Measurements from ENCODE around the gene NOP58. TPM values are rescaled to one million over a fixed set of nuclear protein-coding genes. Genes with fewer than 3 reads are reported as not detected.

Gene NOP58
- total and polyA plus RNA-seq, 2 donors from 2014 or later: 38.6 to 57.1 TPM

GRCh38 chr2:202337706-202338346 is 72.3 kb downstream of the NOP58 start:
- no peak overlapping the region for H3K9ac ChIP-seq (ENCODE audit: low read length in 3 of 3)
- FAIRE-seq: no peak
- no peaks in the 10 kb centered on the region for H3K9me3 ChIP-seq (ENCODE audit: control insufficient read depth in 2 of 3, insufficient read depth in 1 of 3, low read length in 3 of 3)
- DNase-seq: no peak
- no peaks in the 10 kb centered on the region for H3K36me3 ChIP-seq (ENCODE audit: control insufficient read depth in 2 of 3, insufficient read depth in 3 of 3, low read length in 3 of 3)
- no peaks in the 10 kb centered on the region for H3K27me3 ChIP-seq (ENCODE audit: control insufficient read depth, insufficient read depth, low read length)
- H3K4me1 ChIP-seq (ENCODE audit: control insufficient read depth in 2 of 3, insufficient read depth in 2 of 3, low read depth in 1 of 3, low read length in 3 of 3): no peaks in the 10 kb centered on the region
- TF ChIP-seq CTCF (IDR thresholded peaks at IDR 0.05; ENCODE audit: borderline replicate concordance, extremely low read depth, insufficient read depth): no peak
- intact Hi-C loops (cut with DNase I): no loop called here
- no peak overlapping the region for H3K4me3 ChIP-seq (ENCODE audit: low read length in 3 of 3)
- no peak overlapping the region for H3K27ac ChIP-seq (ENCODE audit: low read depth in 2 of 2, low read length in 2 of 2)

- FAIRE-seq: no peak
- TF ChIP-seq CTCF (IDR thresholded peaks at IDR 0.05; ENCODE audit: borderline replicate concordance, extremely low read depth, insufficient read depth): no peak
- H3K27me3 ChIP-seq (ENCODE audit: control insufficient read depth, insufficient read depth, low read length): no peaks in the 10 kb centered on the region
- H3K9ac ChIP-seq (ENCODE audit: low read length in 3 of 3): no peak overlapping the region
- DNase-seq: no peak
- H3K27ac ChIP-seq (ENCODE audit: low read depth in 2 of 2, low read length in 2 of 2): no peak overlapping the region
- no peak overlapping the region for H3K4me3 ChIP-seq (ENCODE audit: low read length in 3 of 3)
- no peaks in the 10 kb centered on the region for H3K36me3 ChIP-seq (ENCODE audit: control insufficient read depth in 2 of 3, insufficient read depth in 3 of 3, low read length in 3 of 3)
- intact Hi-C loops (cut with DNase I): no loop called here
- no peaks in the 10 kb centered on the region for H3K4me1 ChIP-seq (ENCODE audit: control insufficient read depth in 2 of 3, insufficient read depth in 2 of 3, low read depth in 1 of 3, low read length in 3 of 3)
- H3K9me3 ChIP-seq (ENCODE audit: control insufficient read depth in 2 of 3, insufficient read depth in 1 of 3, low read length in 3 of 3): no peaks in the 10 kb centered on the region
These were observed 73.7 kb downstream of the NOP58 start for GRCh38 chr2:202339071-202339870.

GRCh38 chr2:202344178-202344577 is 78.6 kb downstream of the NOP58 start:
- Histone ChIP-seq H3K36me3 (ENCODE audit: control insufficient read depth in 2 of 3, insufficient read depth in 3 of 3, low read length in 3 of 3) (no peaks in the 10 kb centered on the region), H3K27ac (ENCODE audit: low read depth in 2 of 2, low read length in 2 of 2) (no peak overlapping the region), H3K4me3 (ENCODE audit: low read length in 3 of 3) (no peak overlapping the region), H3K9ac (ENCODE audit: low read length in 3 of 3) (no peak overlapping the region), H3K27me3 (ENCODE audit: control insufficient read depth, insufficient read depth, low read length) (no peaks in the 10 kb centered on the region), H3K9me3 (ENCODE audit: control insufficient read depth in 2 of 3, insufficient read depth in 1 of 3, low read length in 3 of 3) (no peaks in the 10 kb centered on the region), H3K4me1 (ENCODE audit: control insufficient read depth in 2 of 3, insufficient read depth in 2 of 3, low read depth in 1 of 3, low read length in 3 of 3) (no peaks in the 10 kb centered on the region)
- DNase-seq: no peak
- intact Hi-C loops (cut with DNase I): no loop called here
- FAIRE-seq: no peak
- no peak for TF ChIP-seq CTCF (IDR thresholded peaks at IDR 0.05; ENCODE audit: borderline replicate concordance, extremely low read depth, insufficient read depth)
